ENCODE data around the gene NHLRC3. TPM values are rescaled to one million over a fixed set of nuclear protein-coding genes. Genes with fewer than 3 reads are reported as not detected.

NHLRC3 gene
- total and polyA plus RNA-seq, 2 experiments from 2014 or later = 18.6 to 47.4 TPM

GRCh38 chr13:39034085-39034484 is 4.2 kb upstream of the NHLRC3 start:
- TF ChIP-seq EZH2phosphoT487 (IDR thresholded peaks at IDR 0.05; ENCODE audit: low read depth, severe bottlenecking, unreplicated experiment) (no peak), EZH2 (IDR thresholded peaks at IDR 0.05; ENCODE audit: borderline replicate concordance) (no peak), CTCF (IDR thresholded peaks at IDR 0.05; ENCODE audit: poor library complexity) (no peak)
- WGBS (ENCODE audit: low lambda C conversion rate, missing lambda C conversion rate) = 90% methylated on average over 1 of the region's 1 CpG
- H3K4me3 ChIP-seq = no peak overlapping the region
- H3K79me2 ChIP-seq = peaks cover 85% of the 10 kb centered on the region
- no peak overlapping the region for H2AFZ ChIP-seq
- H3K36me3 ChIP-seq (replicated peaks; ENCODE audit: insufficient read depth, low read depth) = no peaks in the 10 kb centered on the region
- peak overlapping the region; percentile 84 for H3K4me2 ChIP-seq
- no peaks in the 10 kb centered on the region for H3K9me2 ChIP-seq (replicated peaks; ENCODE audit: insufficient read depth)
- H3K27me3 ChIP-seq = no peaks in the 10 kb centered on the region
- peaks cover 24% of the 10 kb centered on the region for H4K20me1 ChIP-seq (ENCODE audit: insufficient read depth, poor library complexity, severe bottlenecking)
- H3K27ac ChIP-seq = no peak overlapping the region
- no peaks in the 10 kb centered on the region for H3K9me3 ChIP-seq (ENCODE audit: low read depth)
- DNase-seq (ENCODE audit: low spot score) = no peak
- H3K4me1 ChIP-seq (ENCODE audit: insufficient read depth) = peaks cover 5% of the 10 kb centered on the region

GRCh38 chr13:39035204-39035603 is 3.1 kb upstream of the NHLRC3 start:
- peaks cover 9% of the 10 kb centered on the region for H3K4me1 ChIP-seq (ENCODE audit: insufficient read depth)
- H3K27ac ChIP-seq = no peak overlapping the region

GRCh38 chr13:39035799-39036198 is 2.5 kb upstream of the NHLRC3 start:
- peak overlapping the region; percentile 84 for H3K4me2 ChIP-seq
- TF ChIP-seq EZH2phosphoT487 (IDR thresholded peaks at IDR 0.05; ENCODE audit: low read depth, severe bottlenecking, unreplicated experiment) (no peak), CTCF (IDR thresholded peaks at IDR 0.05; ENCODE audit: poor library complexity) (no peak), EZH2 (IDR thresholded peaks at IDR 0.05; ENCODE audit: borderline replicate concordance) (no peak)
- peaks cover 13% of the 10 kb centered on the region for H3K4me1 ChIP-seq (ENCODE audit: insufficient read depth)
- no peaks in the 10 kb centered on the region for H3K9me2 ChIP-seq (replicated peaks; ENCODE audit: insufficient read depth)
- 23% methylated on average over 2 of the region's 2 CpGs for WGBS (ENCODE audit: low lambda C conversion rate, missing lambda C conversion rate)
- no peaks in the 10 kb centered on the region for H3K36me3 ChIP-seq (replicated peaks; ENCODE audit: insufficient read depth, low read depth)
- H3K9me3 ChIP-seq (ENCODE audit: low read depth) = no peaks in the 10 kb centered on the region
- H3K27me3 ChIP-seq = no peaks in the 10 kb centered on the region
- H3K79me2 ChIP-seq = peaks cover 85% of the 10 kb centered on the region
- peak overlapping the region; percentile 2 for H2AFZ ChIP-seq
- DNase-seq (ENCODE audit: low spot score) = no peak
- peak overlapping the region; percentile 96 for H3K4me3 ChIP-seq
- H3K27ac ChIP-seq = no peak overlapping the region
- H4K20me1 ChIP-seq (ENCODE audit: insufficient read depth, poor library complexity, severe bottlenecking) = peaks cover 24% of the 10 kb centered on the region

More at GRCh38 chr13:39035204-39035603, 3.1 kb upstream of the NHLRC3 start:
- Histone ChIP-seq H4K20me1 (ENCODE audit: insufficient read depth, poor library complexity, severe bottlenecking) (peaks cover 24% of the 10 kb centered on the region), H3K9me3 (ENCODE audit: low read depth) (no peaks in the 10 kb centered on the region), H3K9me2 (replicated peaks; ENCODE audit: insufficient read depth) (no peaks in the 10 kb centered on the region), H3K27me3 (no peaks in the 10 kb centered on the region), H3K36me3 (replicated peaks; ENCODE audit: insufficient read depth, low read depth) (no peaks in the 10 kb centered on the region), H3K4me3 (peak overlapping the region; percentile 96), H3K4me2 (peak overlapping the region; percentile 84), H2AFZ (no peak overlapping the region), H3K79me2 (peaks cover 83% of the 10 kb centered on the region)
- no peak for DNase-seq (ENCODE audit: low spot score)
- WGBS (ENCODE audit: low lambda C conversion rate, missing lambda C conversion rate) = 53% methylated on average over 2 of the region's 2 CpGs
- TF ChIP-seq CTCF (IDR thresholded peaks at IDR 0.05; ENCODE audit: poor library complexity) (no peak), EZH2phosphoT487 (IDR thresholded peaks at IDR 0.05; ENCODE audit: low read depth, severe bottlenecking, unreplicated experiment) (no peak), EZH2 (IDR thresholded peaks at IDR 0.05; ENCODE audit: borderline replicate concordance) (no peak)
